Measurements from ENCODE around the gene TEX11.
"Not testable (repeated sequence)": the region's sequence is repeated elsewhere in the genome, so short reads cannot be mapped to it uniquely, and the experiment has no call there.

Gene TEX11

GRCh38 chrX:70675284-70675683, 233.2 kb downstream of the TEX11 start:
- Histone ChIP-seq H3K9me3 (ENCODE audit: control insufficient read depth in 1 of 2, low read length in 2 of 2) (no peaks in the 10 kb centered on the region), H3K4me1 (ENCODE audit: control insufficient read depth in 1 of 2, insufficient read depth in 2 of 2, low read length in 2 of 2) (peaks cover 0 to under 1% of the 10 kb centered on the region in 2 donors), H3K36me3 (ENCODE audit: control insufficient read depth in 1 of 2, insufficient read depth in 2 of 2, low read length in 2 of 2) (no peaks in the 10 kb centered on the region), H3K9ac (ENCODE audit: low read depth in 1 of 2, low read length in 2 of 2) (no peak overlapping the region), H3K4me3 (ENCODE audit: low read depth in 1 of 2, low read length in 2 of 2) (no peak overlapping the region), H3K27ac (ENCODE audit: low read depth, low read length) (no peak overlapping the region), H3K27me3 (ENCODE audit: control insufficient read depth in 1 of 2, insufficient read depth in 2 of 2, low read length in 2 of 2) (no peaks in the 10 kb centered on the region)

GRCh38 chrX:70672326-70672725, 236.2 kb downstream of the TEX11 start:
- H3K9me3 ChIP-seq (ENCODE audit: control insufficient read depth in 1 of 2, low read length in 2 of 2): no peaks in the 10 kb centered on the region
- H3K9ac ChIP-seq (ENCODE audit: low read depth in 1 of 2, low read length in 2 of 2): no peak overlapping the region
- H3K27me3 ChIP-seq (ENCODE audit: control insufficient read depth in 1 of 2, insufficient read depth in 2 of 2, low read length in 2 of 2): no peaks in the 10 kb centered on the region
- no peak overlapping the region for H3K27ac ChIP-seq (ENCODE audit: low read depth, low read length)
- H3K4me3 ChIP-seq (ENCODE audit: low read depth in 1 of 2, low read length in 2 of 2): no peak overlapping the region
- peaks cover 0 to 10% of the 10 kb centered on the region in 2 donors for H3K4me1 ChIP-seq (ENCODE audit: control insufficient read depth in 1 of 2, insufficient read depth in 2 of 2, low read length in 2 of 2)
- H3K36me3 ChIP-seq (ENCODE audit: control insufficient read depth in 1 of 2, insufficient read depth in 2 of 2, low read length in 2 of 2): no peaks in the 10 kb centered on the region

DNA sequence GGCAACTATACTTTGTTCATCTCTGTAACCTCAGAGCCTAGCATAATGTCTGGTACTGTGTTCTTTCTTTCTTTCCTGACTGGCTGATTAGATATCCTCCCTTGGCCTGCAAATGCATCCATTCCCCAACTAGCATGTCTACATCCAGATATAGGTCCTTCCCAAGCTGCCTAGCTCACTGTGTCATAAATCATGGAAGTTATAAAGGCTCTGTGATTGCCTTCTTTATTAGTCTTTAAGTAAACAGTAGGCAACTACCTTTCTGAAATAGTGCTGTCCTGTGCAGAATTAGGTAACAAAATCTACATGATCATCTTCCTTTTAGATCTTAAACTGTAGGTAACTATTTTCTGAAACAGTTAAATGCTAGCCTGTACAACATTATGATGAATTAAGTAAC, 239.4 kb downstream of the TEX11 start:
- Histone ChIP-seq H3K4me3 (ENCODE audit: low read depth in 1 of 2, low read length in 2 of 2) (no peak overlapping the region), H3K36me3 (ENCODE audit: control insufficient read depth in 1 of 2, insufficient read depth in 2 of 2, low read length in 2 of 2) (no peaks in the 10 kb centered on the region), H3K4me1 (ENCODE audit: control insufficient read depth in 1 of 2, insufficient read depth in 2 of 2, low read length in 2 of 2) (peaks cover 0 to 10% of the 10 kb centered on the region in 2 donors), H3K27me3 (ENCODE audit: control insufficient read depth in 1 of 2, insufficient read depth in 2 of 2, low read length in 2 of 2) (no peaks in the 10 kb centered on the region), H3K27ac (ENCODE audit: low read depth, low read length) (no peak overlapping the region), H3K9me3 (ENCODE audit: control insufficient read depth in 1 of 2, low read length in 2 of 2) (no peaks in the 10 kb centered on the region), H3K9ac (ENCODE audit: low read depth in 1 of 2, low read length in 2 of 2) (no peak overlapping the region)

- H3K9ac ChIP-seq (ENCODE audit: low read depth in 1 of 2, low read length in 2 of 2): no peak overlapping the region
- H3K27me3 ChIP-seq (ENCODE audit: control insufficient read depth in 1 of 2, insufficient read depth in 2 of 2, low read length in 2 of 2): no peaks in the 10 kb centered on the region
- peaks cover 0 to 4% of the 10 kb centered on the region in 2 donors for H3K4me1 ChIP-seq (ENCODE audit: control insufficient read depth in 1 of 2, insufficient read depth in 2 of 2, low read length in 2 of 2)
- no peak overlapping the region for H3K4me3 ChIP-seq (ENCODE audit: low read depth in 1 of 2, low read length in 2 of 2)
- H3K36me3 ChIP-seq (ENCODE audit: control insufficient read depth in 1 of 2, insufficient read depth in 2 of 2, low read length in 2 of 2): no peaks in the 10 kb centered on the region
- no peaks in the 10 kb centered on the region for H3K9me3 ChIP-seq (ENCODE audit: control insufficient read depth in 1 of 2, low read length in 2 of 2)
- H3K27ac ChIP-seq (ENCODE audit: low read depth, low read length): no peak overlapping the region
These were observed 243.8 kb downstream of the TEX11 start for GRCh38 chrX:70664726-70665125.

DNA sequence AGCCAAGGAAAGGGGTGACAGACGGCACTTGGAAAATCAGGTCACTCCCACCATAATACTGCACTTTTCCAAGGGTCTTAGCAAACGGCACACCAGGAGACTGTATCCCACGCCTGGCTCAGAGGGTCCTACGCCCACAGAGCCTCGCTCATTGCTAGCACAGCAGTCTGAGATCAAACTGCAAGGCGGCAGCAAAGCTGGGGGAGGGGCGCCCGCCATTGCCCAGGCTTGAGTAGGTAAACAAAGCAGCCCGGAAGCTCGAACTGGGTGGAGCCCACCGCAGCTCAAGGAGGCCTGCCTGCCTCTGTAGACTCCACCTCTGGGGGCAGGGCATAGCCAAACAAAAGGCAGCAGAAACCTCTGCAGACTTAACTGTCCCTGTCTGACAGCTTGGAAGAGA, 247.4 kb downstream of the TEX11 start:
- H3K9me3 ChIP-seq (ENCODE audit: control insufficient read depth in 1 of 2, low read length in 2 of 2); H3K4me3 ChIP-seq (ENCODE audit: low read depth in 1 of 2, low read length in 2 of 2); H3K9ac ChIP-seq (ENCODE audit: low read depth in 1 of 2, low read length in 2 of 2); H3K36me3 ChIP-seq (ENCODE audit: control insufficient read depth in 1 of 2, insufficient read depth in 2 of 2, low read length in 2 of 2); H3K27me3 ChIP-seq (ENCODE audit: control insufficient read depth in 1 of 2, insufficient read depth in 2 of 2, low read length in 2 of 2); H3K4me1 ChIP-seq (ENCODE audit: control insufficient read depth in 1 of 2, insufficient read depth in 2 of 2, low read length in 2 of 2); H3K27ac ChIP-seq (ENCODE audit: low read depth, low read length): not testable (repeated sequence)

GRCh38 chrX:70657546-70657945, 251.0 kb downstream of the TEX11 start:
- H3K4me1 ChIP-seq (ENCODE audit: control insufficient read depth in 1 of 2, insufficient read depth in 2 of 2, low read length in 2 of 2); H3K36me3 ChIP-seq (ENCODE audit: control insufficient read depth in 1 of 2, insufficient read depth in 2 of 2, low read length in 2 of 2); H3K4me3 ChIP-seq (ENCODE audit: low read depth in 1 of 2, low read length in 2 of 2); H3K9me3 ChIP-seq (ENCODE audit: control insufficient read depth in 1 of 2, low read length in 2 of 2); H3K27ac ChIP-seq (ENCODE audit: low read depth, low read length); H3K27me3 ChIP-seq (ENCODE audit: control insufficient read depth in 1 of 2, insufficient read depth in 2 of 2, low read length in 2 of 2); H3K9ac ChIP-seq (ENCODE audit: low read depth in 1 of 2, low read length in 2 of 2): not testable (repeated sequence)

DNA sequence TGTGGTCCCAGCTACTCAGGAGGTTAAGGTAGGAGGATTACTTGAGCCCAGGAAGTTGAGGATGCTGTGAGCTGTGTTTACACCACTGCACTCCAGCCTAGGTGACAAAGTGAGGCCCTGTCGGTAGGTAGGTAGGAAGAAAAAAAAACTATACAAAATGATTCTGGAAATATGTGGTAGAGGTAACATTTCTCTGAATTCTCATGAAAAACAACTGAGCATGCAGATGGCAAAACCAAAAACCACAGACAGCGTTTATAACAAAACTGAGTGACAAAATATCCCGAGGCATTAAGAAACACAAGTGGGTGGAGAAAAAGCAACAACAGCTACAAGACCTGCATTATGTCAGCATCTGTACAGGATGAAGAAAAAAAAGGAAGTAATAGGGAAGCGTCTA, 252.2 kb downstream of the TEX11 start:
- Histone ChIP-seq H3K27me3 (ENCODE audit: control insufficient read depth in 1 of 2, insufficient read depth in 2 of 2, low read length in 2 of 2) (no peaks in the 10 kb centered on the region), H3K4me1 (ENCODE audit: control insufficient read depth in 1 of 2, insufficient read depth in 2 of 2, low read length in 2 of 2) (no peaks in the 10 kb centered on the region), H3K9me3 (ENCODE audit: control insufficient read depth in 1 of 2, low read length in 2 of 2) (no peaks in the 10 kb centered on the region), H3K4me3 (ENCODE audit: low read depth in 1 of 2, low read length in 2 of 2) (no peak overlapping the region), H3K27ac (ENCODE audit: low read depth, low read length) (no peak overlapping the region), H3K36me3 (ENCODE audit: control insufficient read depth in 1 of 2, insufficient read depth in 2 of 2, low read length in 2 of 2) (no peaks in the 10 kb centered on the region), H3K9ac (ENCODE audit: low read depth in 1 of 2, low read length in 2 of 2) (no peak overlapping the region)

- H3K4me3 ChIP-seq (ENCODE audit: low read depth in 1 of 2, low read length in 2 of 2); H3K27me3 ChIP-seq (ENCODE audit: control insufficient read depth in 1 of 2, insufficient read depth in 2 of 2, low read length in 2 of 2): not testable (repeated sequence)
These were observed 260.6 kb downstream of the TEX11 start for GRCh38 chrX:70647910-70648309.

DNA sequence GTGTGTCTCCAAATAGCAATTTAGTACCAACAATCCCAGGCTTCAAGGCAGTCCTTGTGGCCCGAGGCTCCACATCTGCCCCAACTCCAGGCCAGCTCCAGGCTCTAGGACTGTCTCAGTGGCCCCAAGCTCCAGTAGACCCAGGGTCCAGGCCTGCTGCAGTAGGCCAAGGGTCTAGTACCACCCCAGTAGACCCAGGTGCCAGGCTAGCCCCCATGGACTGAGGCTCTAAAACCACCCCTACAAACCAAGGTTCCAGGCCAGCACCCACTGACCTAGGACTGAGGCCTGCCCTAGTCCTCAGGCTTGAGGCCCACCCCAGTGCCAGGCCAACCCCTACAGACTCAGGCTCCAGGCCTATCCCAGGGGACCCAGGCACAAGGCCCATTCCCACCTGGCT, 272.3 kb downstream of the TEX11 start:
- no peak overlapping the region for H3K27ac ChIP-seq (ENCODE audit: low read depth, low read length)
- H3K27me3 ChIP-seq (ENCODE audit: control insufficient read depth in 1 of 2, insufficient read depth in 2 of 2, low read length in 2 of 2): no peaks in the 10 kb centered on the region
- H3K4me1 ChIP-seq (ENCODE audit: control insufficient read depth in 1 of 2, insufficient read depth in 2 of 2, low read length in 2 of 2): no peaks in the 10 kb centered on the region
- H3K9me3 ChIP-seq (ENCODE audit: control insufficient read depth in 1 of 2, low read length in 2 of 2): no peaks in the 10 kb centered on the region
- no peak overlapping the region for H3K4me3 ChIP-seq (ENCODE audit: low read depth in 1 of 2, low read length in 2 of 2)
- H3K36me3 ChIP-seq (ENCODE audit: control insufficient read depth in 1 of 2, insufficient read depth in 2 of 2, low read length in 2 of 2): no peaks in the 10 kb centered on the region
- H3K9ac ChIP-seq (ENCODE audit: low read depth in 1 of 2, low read length in 2 of 2): no peak overlapping the region

More at GRCh38 chrX:70647910-70648309, 260.6 kb downstream of the TEX11 start:
- H3K4me1 ChIP-seq (ENCODE audit: control insufficient read depth in 1 of 2, insufficient read depth in 2 of 2, low read length in 2 of 2); H3K9me3 ChIP-seq (ENCODE audit: control insufficient read depth in 1 of 2, low read length in 2 of 2); H3K27ac ChIP-seq (ENCODE audit: low read depth, low read length); H3K9ac ChIP-seq (ENCODE audit: low read depth in 1 of 2, low read length in 2 of 2); H3K36me3 ChIP-seq (ENCODE audit: control insufficient read depth in 1 of 2, insufficient read depth in 2 of 2, low read length in 2 of 2): not testable (repeated sequence)

- H3K9ac ChIP-seq (ENCODE audit: low read depth in 1 of 2, low read length in 2 of 2): no peak overlapping the region
- no peaks in the 10 kb centered on the region for H3K27me3 ChIP-seq (ENCODE audit: control insufficient read depth in 1 of 2, insufficient read depth in 2 of 2, low read length in 2 of 2)
- no peaks in the 10 kb centered on the region for H3K36me3 ChIP-seq (ENCODE audit: control insufficient read depth in 1 of 2, insufficient read depth in 2 of 2, low read length in 2 of 2)
- no peak overlapping the region for H3K27ac ChIP-seq (ENCODE audit: low read depth, low read length)
- H3K4me3 ChIP-seq (ENCODE audit: low read depth in 1 of 2, low read length in 2 of 2): no peak overlapping the region
- no peaks in the 10 kb centered on the region for H3K4me1 ChIP-seq (ENCODE audit: control insufficient read depth in 1 of 2, insufficient read depth in 2 of 2, low read length in 2 of 2)
- H3K9me3 ChIP-seq (ENCODE audit: control insufficient read depth in 1 of 2, low read length in 2 of 2): no peaks in the 10 kb centered on the region
These were observed 272.8 kb downstream of the TEX11 start for GRCh38 chrX:70635669-70636068.

GRCh38 chrX:70635227-70635626, 273.3 kb downstream of the TEX11 start:
- Histone ChIP-seq H3K36me3 (ENCODE audit: control insufficient read depth in 1 of 2, insufficient read depth in 2 of 2, low read length in 2 of 2) (no peaks in the 10 kb centered on the region), H3K27ac (ENCODE audit: low read depth, low read length) (no peak overlapping the region), H3K27me3 (ENCODE audit: control insufficient read depth in 1 of 2, insufficient read depth in 2 of 2, low read length in 2 of 2) (no peaks in the 10 kb centered on the region), H3K4me1 (ENCODE audit: control insufficient read depth in 1 of 2, insufficient read depth in 2 of 2, low read length in 2 of 2) (no peaks in the 10 kb centered on the region), H3K9ac (ENCODE audit: low read depth in 1 of 2, low read length in 2 of 2) (no peak overlapping the region), H3K9me3 (ENCODE audit: control insufficient read depth in 1 of 2, low read length in 2 of 2) (no peaks in the 10 kb centered on the region), H3K4me3 (ENCODE audit: low read depth in 1 of 2, low read length in 2 of 2) (no peak overlapping the region)
